H1 (cell line): ENCODE results near the gene PCGF3. TPM values are rescaled to one million over a fixed set of nuclear protein-coding genes. Genes with fewer than 3 reads are reported as not detected.
A peak's percentile ranks its signal among the peaks of the same experiment; 100 is the strongest.

ENCODE experiments used
- CTCF ChIA-PET: fragments of 300-600 bp; sonication (Branson Sonifier 250); formaldehyde crosslinking; loops from one replicate; lab custom pipeline; 2021; ENCODE audit not compliant: partially characterized antibody; lab: Charles Lee
- POLR2A ChIA-PET: fragments of 300-600 bp; sonication (Branson Sonifier 250); formaldehyde crosslinking; loops from one replicate; lab custom pipeline; 2021; ENCODE audit warnings: inconsistent platforms; ENCODE audit not compliant: partially characterized antibody; lab: Charles Lee
- DNase-seq, 2 experiments: peaks; one replicate each; pipeline versions ENCODE4 v3.0.0 to v3.0.0-alpha.2; 2010 to 2022; ENCODE audit warnings: low spot score in 2 of 2, low read depth in 1 of 2, mixed read lengths in 1 of 2
- FAIRE-seq: peaks from 2 replicates; lab custom pipeline; 2011; peaks lifted over from hg19 to GRCh38; lab: Jason Lieb, UNC
- H2AFZ ChIP-seq: 2 replicates; pipeline ENCODE4 v1.8.1; 2012; ENCODE audit warnings: low read length, inconsistent platforms
- H2AK5ac ChIP-seq: 2 replicates; pipeline ENCODE4 v1.6.1; 2013; ENCODE audit warnings: low read depth, low read length
- H2BK120ac ChIP-seq: replicated peaks from 2 replicates; pipeline ENCODE3; 2013; ENCODE audit warnings: low read depth, low read length, inconsistent platforms
- H2BK12ac ChIP-seq: 2 replicates; pipeline ENCODE4 v1.6.1; 2013; ENCODE audit warnings: low read depth, low read length
- H2BK15ac ChIP-seq: 2 replicates; pipeline ENCODE4 v1.6.1; 2013; ENCODE audit warnings: low read length
- H2BK20ac ChIP-seq: 2 replicates; pipeline ENCODE4 v1.6.1; 2013; ENCODE audit warnings: low read length
- H2BK5ac ChIP-seq: 2 replicates; pipeline ENCODE4 v1.6.1; 2013; ENCODE audit warnings: low read depth, low read length
- H3K14ac ChIP-seq: 2 replicates; pipeline ENCODE4 v1.6.1; 2013; ENCODE audit warnings: inconsistent platforms; ENCODE audit not compliant: insufficient read length
- H3K18ac ChIP-seq: 2 replicates; pipeline ENCODE4 v1.6.1; 2013; ENCODE audit warnings: low read length; ENCODE audit errors: extremely low read depth
- H3K23ac ChIP-seq: 2 replicates; pipeline ENCODE4 v1.6.1; 2013; ENCODE audit warnings: inconsistent platforms; ENCODE audit not compliant: insufficient read length
- H3K23me2 ChIP-seq: 2 replicates; pipeline ENCODE4 v1.6.1; 2013; ENCODE audit warnings: low read depth, low read length
- H3K27ac ChIP-seq: 2 replicates; pipeline ENCODE4 v1.6.1; 2011; ENCODE audit warnings: low read depth, low read length, inconsistent platforms
- H3K27me3 ChIP-seq, 4 experiments: replicated peaks in 1 of 4; 1 replicate in 1 of 4; 2 replicates in 3 of 4; pipeline versions ENCODE4 v1.6.1 to v1.8.1; 2011 to 2013; ENCODE audit warnings: low read length in 3 of 4, mild to moderate bottlenecking in 3 of 4, inconsistent platforms in 2 of 4, mixed read lengths in 2 of 4, moderate library complexity in 1 of 4; ENCODE audit not compliant: control insufficient read depth in 3 of 4, insufficient read depth in 3 of 4; ENCODE audit errors: extremely low read depth in 1 of 4
- H3K36me3 ChIP-seq, 4 experiments: 2 replicates each; pipeline versions ENCODE4 v1.6.1 to v1.8.1; 2011 to 2013; ENCODE audit warnings: mild to moderate bottlenecking in 4 of 4, low read length in 3 of 4, moderate library complexity in 2 of 4, control low read depth in 1 of 4, inconsistent platforms in 1 of 4; ENCODE audit not compliant: insufficient read depth in 4 of 4, control insufficient read depth in 2 of 4
- H3K4ac ChIP-seq: replicated peaks from 2 replicates; pipeline ENCODE3; 2013; ENCODE audit warnings: low read length, low read depth, mixed read lengths, inconsistent platforms; ENCODE audit not compliant: insufficient read length
- H3K4me1 ChIP-seq, 4 experiments: replicated peaks in 1 of 4; 1 replicate in 1 of 4; 2 replicates in 3 of 4; pipeline versions ENCODE4 v1.6.1 to v1.8.1; 2011 to 2013; ENCODE audit warnings: low read length in 3 of 4, inconsistent platforms in 2 of 4, mixed read lengths in 1 of 4; ENCODE audit not compliant: insufficient read depth in 4 of 4, control insufficient read depth in 3 of 4
- H3K4me2 ChIP-seq, 2 experiments: 2 replicates each; pipeline versions ENCODE4 v1.6.1 to v1.8.1; 2011 to 2013; ENCODE audit warnings: low read depth in 2 of 2, low read length in 2 of 2, control low read depth in 1 of 2, inconsistent platforms in 1 of 2, mild to moderate bottlenecking in 1 of 2; ENCODE audit not compliant: insufficient read depth in 1 of 2
- H3K4me3 ChIP-seq, 4 experiments: fragments of 200-600, 300-600 bp in 1 of 4; sonication (generic), shearing (Covaris generic), sonication (Bioruptor Twin) in 1 of 4; 2 replicates each; pipeline versions ENCODE4 v1.5.1 to v1.8.1; 2011 to 2016; ENCODE audit warnings: low read length in 4 of 4, low read depth in 3 of 4, control low read depth in 2 of 4, inconsistent platforms in 2 of 4, mild to moderate bottlenecking in 2 of 4, mixed read lengths in 1 of 4, moderate library complexity in 1 of 4; ENCODE audit not compliant: insufficient read depth in 2 of 4; ENCODE audit errors: extremely low read depth in 1 of 4
- H3K56ac ChIP-seq: replicated peaks from 2 replicates; pipeline ENCODE3; 2013; ENCODE audit warnings: low read depth, mild to moderate bottlenecking, mixed read lengths, low read length, inconsistent platforms; ENCODE audit not compliant: insufficient read length
- H3K79me1 ChIP-seq: 2 replicates; pipeline ENCODE4 v1.6.1; 2013; ENCODE audit warnings: low read depth, low read length, control low read depth
- H3K79me2 ChIP-seq, 2 experiments: 2 replicates each; pipeline versions ENCODE4 v1.6.1 to v1.8.1; 2012 to 2013; ENCODE audit warnings: low read length in 2 of 2, mild to moderate bottlenecking in 2 of 2, inconsistent platforms in 1 of 2; ENCODE audit not compliant: insufficient read depth in 2 of 2, control insufficient read depth in 1 of 2
- H3K9ac ChIP-seq, 4 experiments: replicated peaks in 1 of 4; 1 replicate in 1 of 4; 2 replicates in 3 of 4; pipeline versions ENCODE4 v1.6.1 to v1.8.1; 2011 to 2013; ENCODE audit warnings: low read depth in 3 of 4, low read length in 3 of 4, control low read depth in 2 of 4, mild to moderate bottlenecking in 2 of 4, moderate library complexity in 2 of 4, inconsistent platforms in 1 of 4; ENCODE audit errors: extremely low read depth in 1 of 4
- H3K9me3 ChIP-seq, 2 experiments: 2 replicates each; pipeline versions ENCODE4 v1.6.1 to v1.8.1; 2012 to 2013; ENCODE audit warnings: mild to moderate bottlenecking in 2 of 2, moderate library complexity in 2 of 2, control low read depth in 1 of 2, inconsistent platforms in 1 of 2, low read depth in 1 of 2, low read length in 1 of 2, mixed read lengths in 1 of 2; ENCODE audit not compliant: insufficient read depth in 2 of 2
- H4K20me1 ChIP-seq, 2 experiments: replicated peaks in 1 of 2; 2 replicates each; pipeline versions ENCODE3 to v1.8.1; 2011 to 2013; ENCODE audit warnings: inconsistent platforms in 2 of 2, low read length in 2 of 2, mild to moderate bottlenecking in 1 of 2; ENCODE audit not compliant: insufficient read depth in 2 of 2, control insufficient read depth in 1 of 2
- H4K5ac ChIP-seq: 2 replicates; pipeline ENCODE4 v1.6.1; 2013; ENCODE audit warnings: low read length, low read depth, mixed read lengths, inconsistent platforms; ENCODE audit not compliant: insufficient read length
- H4K8ac ChIP-seq: 2 replicates; pipeline ENCODE4 v1.8.0; 2013; ENCODE audit warnings: mild to moderate bottlenecking, moderate library complexity, low read length, inconsistent platforms; ENCODE audit not compliant: insufficient read depth; ENCODE audit errors: extremely low read depth
- H4K91ac ChIP-seq: replicated peaks from 2 replicates; pipeline ENCODE3; 2013; ENCODE audit warnings: low read length, mixed read lengths, inconsistent platforms; ENCODE audit not compliant: insufficient read length
- E2F6 ChIP-seq: IDR thresholded peaks from 2 replicates; pipeline ENCODE4 v1.6.1; 2012; ENCODE audit warnings: inconsistent platforms
- GTF2F1 ChIP-seq: IDR thresholded peaks from 2 replicates; pipeline ENCODE4 v1.6.1; 2012; ENCODE audit warnings: low read depth, low read length, improper control_type of control experiment, borderline replicate concordance
- WGBS, 2 experiments: shearing (Covaris generic) in 1 of 2; methylation state at CpG; one replicate each; pipeline versions ENCODE4 v1.1.6 to v1.1.7; 2013 to 2015; ENCODE audit warnings: low lambda C conversion rate in 2 of 2, mixed read lengths in 2 of 2, inconsistent platforms in 1 of 2, low coverage in 1 of 2, missing lambda C conversion rate in 1 of 2; ENCODE audit not compliant: insufficient replicate concordance in 2 of 2, insufficient coverage in 1 of 2, insufficient read length in 1 of 2; ENCODE audit errors: extremely low coverage in 1 of 2, missing lambda C conversion rate in 1 of 2; 5-methylcytosine and 5-hydroxymethylcytosine counted together
- polyA plus RNA-seq, 7 experiments: library from polyadenylated mRNA; depleted of rRNA in 3 of 7; stranded (reverse) in 5 of 7; unstranded in 2 of 7; fragments of >200 nt in 5 of 7; fragments of 200-250 nt in 2 of 7; gene quantifications; 1 replicate in 5 of 7; 2 replicates in 1 of 7; 4 replicates in 1 of 7; pipeline versions ENCODE4 v1.2.1 to v1.2.3, GENCODE V29; 2011 to 2013; ENCODE audit warnings: missing spikeins in 2 of 7, mixed read lengths in 2 of 7
- total RNA-seq: library from RNA; stranded (reverse); fragmentation: NEBNext Ultra II Directional; extraction: Animal tissue kit (Norgen Biotek cat#: 25700); gene quantifications from 2 replicates; pipeline ENCODE4 v1.2.1, GENCODE V29; 2021

The PCGF3 gene
- total and polyA plus RNA-seq, 2 of the 8 experiments (the other 6 are each of a cell fraction or from before 2014, with no cell fraction given): 52.7 to 52.9 TPM

GRCh38 chr4:788636-789297, 83.1 kb downstream of the PCGF3 start:
- no peak overlapping the region for H3K18ac ChIP-seq
- no peak overlapping the region for H4K91ac ChIP-seq
- no peak overlapping the region for H4K8ac ChIP-seq
- H3K36me3 ChIP-seq: no peaks in the 10 kb centered on the region
- FAIRE-seq: no peak
- no peak overlapping the region for H3K56ac ChIP-seq
- H3K4me3 ChIP-seq: no peak overlapping the region
- TF ChIP-seq GTF2F1 (no peak), E2F6 (peak; percentile 50; the same call in 1 of the 2 replicates)
- TF ChIP-seq, all 59 proteins: peak for 1
- Histone ChIP-seq H3K14ac (no peak overlapping the region), H2BK15ac (no peak overlapping the region), H3K4me2 (no peak overlapping the region), H2BK5ac (no peak overlapping the region), H3K23me2 (peaks cover 2% of the 10 kb centered on the region; the same call in 1 of the 2 replicates), H4K20me1 (peaks cover 3% of the 10 kb centered on the region in 2 experiments), H3K4ac (no peak overlapping the region), H3K9me3 (no peaks in the 10 kb centered on the region), H2BK120ac (no peak overlapping the region), H4K5ac (no peak overlapping the region), H3K79me1 (no peaks in the 10 kb centered on the region), H2BK12ac (no peak overlapping the region), H2AFZ (no peak overlapping the region), H3K79me2 (no peaks in the 10 kb centered on the region), H3K4me1 (peaks cover 5 to 35% (median 24%) of the 10 kb centered on the region in 4 experiments), H3K27me3 (peaks cover 29 to 78% (median 61%) of the 10 kb centered on the region in 4 experiments), H3K27ac (no peak overlapping the region), H2BK20ac (no peak overlapping the region), H2AK5ac (no peak overlapping the region), H3K9ac (no peak overlapping the region), H3K23ac (no peak overlapping the region)
- WGBS, 2 experiments: 84% methylated on average over 17 of the region's 18 CpGs; no CpG with 5 or more reads in 1 of the 2 experiments
- ChIA-PET POLR2A (interaction anchor here (1.6 kb wide), 1 partner anchor 9 kb away, joined by 5 read pairs; no protein-coding TSS in a partner anchor), CTCF (interaction anchor here (0.8 to 1.3 kb wide), 3 partner anchors 15 to 59 kb away, joined by 3 read pairs; no protein-coding TSS in a partner anchor)
- no peak for DNase-seq
